ENCODE data around the gene CENPA. TPM values are rescaled to one million over a fixed set of nuclear protein-coding genes. Genes with fewer than 3 reads are reported as not detected.
"Not testable (repeated sequence)": the region's sequence is repeated elsewhere in the genome, so short reads cannot be mapped to it uniquely, and the experiment has no call there.

Gene CENPA
- 16.6 and 19.7 TPM in 2 replicates for total RNA-seq

DNA sequence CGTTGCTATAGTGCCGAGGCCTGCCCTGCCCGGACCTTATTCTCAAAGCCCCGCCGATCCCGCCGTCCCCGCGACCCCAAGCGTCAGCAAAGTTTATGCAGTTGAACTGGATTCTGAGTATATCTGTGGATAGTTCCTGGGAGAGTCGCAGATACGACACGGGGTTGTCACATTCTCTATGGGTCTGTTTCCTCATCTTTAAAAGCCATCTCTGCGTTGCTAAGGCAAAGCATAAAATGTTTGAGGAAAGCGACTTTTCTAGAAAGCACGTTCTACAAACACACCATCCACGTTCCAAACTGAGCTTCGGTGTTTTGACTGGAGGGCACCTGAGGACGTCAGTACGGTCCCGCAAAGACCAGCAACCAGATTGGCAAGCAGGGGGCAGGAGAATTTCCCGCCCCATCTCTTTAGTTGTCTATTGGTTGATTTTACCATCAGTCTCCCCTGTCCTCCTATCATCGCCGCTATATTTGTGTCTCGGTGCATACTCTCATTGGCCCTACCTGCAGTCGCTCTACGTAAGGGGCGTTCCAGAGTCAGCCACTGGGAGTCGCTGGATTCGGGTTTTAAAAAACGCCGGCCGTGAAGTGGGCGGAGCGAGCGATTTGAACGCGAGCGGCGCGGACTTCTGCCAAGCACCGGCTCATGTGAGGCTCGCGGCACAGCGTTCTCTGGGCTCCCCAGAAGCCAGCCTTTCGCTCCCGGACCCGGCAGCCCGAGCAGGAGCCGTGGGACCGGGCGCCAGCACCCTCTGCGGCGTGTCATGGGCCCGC lies at the start of gene CENPA:
TSS of gene CENPA (plus strand) at position 626 of the 776 bp plus-strand sequence. CDS start at position 767, 141 bp downstream.
- peak within 1 kb of the TSS; percentile 89 for H3K27ac Mint-ChIP-seq
- H3K9me3 Mint-ChIP-seq: peaks cover 7% of the 10 kb centered on the region
- peaks cover 30% of the 10 kb centered on the region for H3K36me3 Mint-ChIP-seq (ENCODE audit: low read depth)
- intact Hi-C loops (cut with micrococcal nuclease): loop anchor here (1.0 to 10.0 kb wide), 9 partner anchors 13 to 541 kb away; partner anchors contain the start of genes ADGRF3, CAD, HADHA and HADHB
- no peaks in the 10 kb centered on the region for H3K27me3 Mint-ChIP-seq (ENCODE audit: insufficient read depth)
- peak; percentile 94 for DNase-seq (ENCODE audit: low spot score)
- peak within 1 kb of the TSS; percentile 96 for H3K4me3 Mint-ChIP-seq
- H3K4me1 Mint-ChIP-seq (ENCODE audit: low read depth): peaks cover 33% of the 10 kb centered on the region

DNA sequence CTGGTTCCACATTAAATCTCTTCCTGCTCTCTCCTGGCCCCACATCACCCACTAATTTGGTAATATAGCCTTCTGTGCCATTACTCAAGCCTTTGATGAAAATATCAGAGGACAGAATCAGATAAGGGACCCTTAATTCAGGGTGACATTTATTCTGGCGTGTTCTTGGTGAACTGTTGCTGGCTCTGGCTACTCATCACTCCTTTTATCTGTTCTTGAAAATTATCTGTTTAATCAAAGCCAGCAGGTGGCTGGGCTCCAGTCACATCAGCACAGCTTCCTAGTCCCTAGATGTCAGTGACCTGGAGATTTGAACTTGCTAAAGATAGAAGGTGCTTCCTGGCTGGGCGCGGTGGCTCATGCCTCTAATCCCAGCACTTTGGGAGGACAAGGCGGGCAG lies 48.6 kb upstream of the CENPA start:
- H3K4me1 Mint-ChIP-seq (ENCODE audit: low read depth): no peaks in the 10 kb centered on the region
- H3K4me3 Mint-ChIP-seq: no peak overlapping the region
- DNase-seq (ENCODE audit: low spot score): no peak
- no peaks in the 10 kb centered on the region for H3K36me3 Mint-ChIP-seq (ENCODE audit: low read depth)
- H3K9me3 Mint-ChIP-seq: no peaks in the 10 kb centered on the region
- intact Hi-C loops (cut with micrococcal nuclease): no loop called here
- peaks cover 7% of the 10 kb centered on the region for H3K27me3 Mint-ChIP-seq (ENCODE audit: insufficient read depth)
- no peak overlapping the region for H3K27ac Mint-ChIP-seq

DNA sequence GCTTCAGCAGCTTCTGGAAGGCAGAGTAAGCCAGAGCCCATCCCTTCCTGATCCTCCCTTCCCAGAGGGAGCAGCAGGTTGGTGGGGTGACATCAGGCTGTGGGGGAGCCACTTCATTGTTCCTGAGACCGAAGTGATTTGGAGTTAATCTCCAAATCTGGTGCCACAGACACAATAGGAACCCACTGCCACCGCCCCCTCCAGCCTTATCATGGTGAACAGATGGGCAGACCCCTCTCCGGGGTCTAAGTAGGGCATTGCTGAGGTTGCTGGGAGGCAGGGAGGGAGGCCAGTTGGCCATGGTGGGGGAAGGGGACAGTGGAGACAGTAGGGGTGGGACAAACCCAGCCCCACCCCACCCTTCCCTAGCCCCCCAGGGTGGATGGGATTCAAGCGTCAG lies 47.4 kb upstream of the CENPA start:
- peaks cover 5% of the 10 kb centered on the region for H3K27me3 Mint-ChIP-seq (ENCODE audit: insufficient read depth)
- no peak overlapping the region for H3K4me3 Mint-ChIP-seq
- intact Hi-C loops (cut with micrococcal nuclease): no loop called here
- H3K27ac Mint-ChIP-seq: no peak overlapping the region
- no peaks in the 10 kb centered on the region for H3K9me3 Mint-ChIP-seq
- DNase-seq (ENCODE audit: low spot score): no peak
- H3K36me3 Mint-ChIP-seq (ENCODE audit: low read depth): no peaks in the 10 kb centered on the region
- no peaks in the 10 kb centered on the region for H3K4me1 Mint-ChIP-seq (ENCODE audit: low read depth)

DNA sequence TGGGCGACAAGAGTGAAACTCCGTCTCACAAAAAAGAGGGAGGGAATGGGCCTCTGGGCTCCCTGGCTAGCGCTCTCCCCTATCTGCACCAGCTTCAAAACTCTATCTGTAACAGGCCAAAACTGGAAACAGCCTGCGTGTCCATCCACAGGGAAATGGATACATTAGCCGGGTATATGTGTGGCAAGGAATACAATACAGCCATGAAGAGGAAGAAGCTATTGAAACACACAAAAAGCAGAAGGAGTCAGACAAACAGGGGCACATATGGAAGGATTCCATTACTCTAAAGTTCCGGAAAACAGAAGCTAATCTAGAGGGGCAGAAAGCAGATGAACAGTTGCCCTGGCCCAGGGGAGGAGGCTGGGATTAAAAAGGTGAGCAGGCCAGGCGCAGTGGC lies 46.3 kb upstream of the CENPA start:
- H3K4me3 Mint-ChIP-seq: no peak overlapping the region
- H3K27me3 Mint-ChIP-seq (ENCODE audit: insufficient read depth): peaks cover 2% of the 10 kb centered on the region
- no peaks in the 10 kb centered on the region for H3K4me1 Mint-ChIP-seq (ENCODE audit: low read depth)
- no peak overlapping the region for H3K27ac Mint-ChIP-seq
- no peak for DNase-seq (ENCODE audit: low spot score)
- intact Hi-C loops (cut with micrococcal nuclease): no loop called here
- H3K9me3 Mint-ChIP-seq: no peaks in the 10 kb centered on the region
- H3K36me3 Mint-ChIP-seq (ENCODE audit: low read depth): no peaks in the 10 kb centered on the region

DNA sequence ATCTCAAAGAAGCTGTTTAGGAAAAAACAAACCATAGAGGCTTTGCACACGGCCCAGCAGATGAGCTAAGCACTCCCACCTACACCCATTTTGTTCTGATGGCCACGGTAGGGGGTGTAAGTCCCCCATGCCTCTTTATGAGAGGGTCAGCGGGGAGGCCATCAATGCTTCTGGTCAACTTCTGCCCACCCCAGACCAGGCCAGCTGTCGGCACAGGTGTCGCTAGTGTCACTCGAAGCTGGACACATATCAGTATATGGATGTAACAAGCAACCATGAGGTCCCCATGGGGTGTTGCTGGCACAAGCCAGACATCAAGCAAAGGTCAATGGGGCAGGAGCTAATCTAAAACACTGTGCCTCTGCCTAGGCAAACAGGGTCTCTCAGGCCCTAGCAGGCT lies 45.5 kb upstream of the CENPA start:
- peaks cover 2% of the 10 kb centered on the region for H3K27me3 Mint-ChIP-seq (ENCODE audit: insufficient read depth)

DNA sequence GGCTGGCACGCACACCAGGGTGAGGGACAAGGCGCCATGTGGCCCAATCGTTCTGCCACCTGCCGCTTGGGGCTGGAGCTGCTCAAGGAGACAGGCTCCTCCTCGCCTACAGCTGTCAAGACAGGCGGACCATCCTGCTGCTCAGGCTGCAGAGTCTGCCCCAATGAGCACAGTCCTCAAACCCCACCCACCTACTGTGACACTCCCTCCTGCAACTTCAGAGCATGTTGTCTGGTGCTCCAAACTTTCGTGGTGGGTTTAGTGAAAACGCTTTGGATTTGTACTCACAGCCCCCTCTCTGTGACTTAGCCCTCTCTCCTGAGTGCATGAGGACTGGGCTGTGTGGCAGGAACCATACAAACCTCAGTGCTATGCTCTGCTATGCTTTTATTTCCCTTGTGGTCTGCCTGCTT lies 45.0 kb upstream of the CENPA start:
- Mint-ChIP-seq H3K4me1 (ENCODE audit: low read depth) (no peaks in the 10 kb centered on the region), H3K4me3 (no peak overlapping the region), H3K36me3 (ENCODE audit: low read depth) (no peaks in the 10 kb centered on the region), H3K27me3 (ENCODE audit: insufficient read depth) (peaks cover 2% of the 10 kb centered on the region), H3K27ac (no peak overlapping the region), H3K9me3 (no peaks in the 10 kb centered on the region)
- no peak for DNase-seq (ENCODE audit: low spot score)
- intact Hi-C loops (cut with micrococcal nuclease): no loop called here

More for the DNA sequence above, 45.5 kb upstream of the CENPA start:
- Mint-ChIP-seq H3K27ac (no peak overlapping the region), H3K4me3 (no peak overlapping the region), H3K9me3 (no peaks in the 10 kb centered on the region), H3K36me3 (ENCODE audit: low read depth) (no peaks in the 10 kb centered on the region), H3K4me1 (ENCODE audit: low read depth) (no peaks in the 10 kb centered on the region)
- no peak for DNase-seq (ENCODE audit: low spot score)
- intact Hi-C loops (cut with micrococcal nuclease): no loop called here

DNA sequence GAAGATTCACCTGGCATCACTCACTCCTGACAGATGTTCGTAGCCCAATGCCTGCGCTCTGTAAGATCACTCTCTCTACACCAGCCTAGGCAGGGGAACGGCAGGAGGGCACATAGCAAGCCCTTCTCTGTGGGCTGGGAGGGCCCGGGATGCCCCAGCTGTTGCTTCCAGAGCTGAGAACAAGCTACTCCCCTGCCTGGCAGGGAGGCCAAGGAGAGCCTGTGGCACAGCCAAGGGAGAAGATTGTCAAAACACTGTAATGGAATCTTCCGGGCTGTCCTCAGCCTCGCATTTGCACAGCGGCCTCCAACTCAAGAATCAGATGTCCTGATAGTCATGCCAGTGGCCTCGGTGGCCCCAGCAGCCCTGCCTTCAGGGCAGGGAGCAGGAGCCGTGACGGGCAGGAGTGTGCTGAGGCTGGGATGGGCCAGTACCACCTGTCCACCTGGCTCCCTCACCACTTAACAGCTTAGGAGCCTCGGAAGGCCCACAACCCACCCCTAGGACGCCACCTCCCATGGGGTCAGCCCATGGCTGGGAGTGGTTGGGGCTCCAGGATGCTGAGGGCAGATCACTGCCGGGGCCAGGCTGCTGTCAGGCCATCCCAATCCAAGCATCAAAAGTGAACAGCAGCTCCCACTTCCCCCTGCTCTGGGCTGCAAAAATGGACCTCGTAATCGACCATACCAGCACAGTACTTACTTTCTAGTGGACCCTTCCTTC lies 43.6 kb upstream of the CENPA start:
- no peak overlapping the region for H3K4me3 Mint-ChIP-seq
- H3K4me1 Mint-ChIP-seq (ENCODE audit: low read depth): no peaks in the 10 kb centered on the region
- H3K27ac Mint-ChIP-seq: no peak overlapping the region
- no peaks in the 10 kb centered on the region for H3K9me3 Mint-ChIP-seq
- peaks cover 4% of the 10 kb centered on the region for H3K27me3 Mint-ChIP-seq (ENCODE audit: insufficient read depth)
- intact Hi-C loops (cut with micrococcal nuclease): no loop called here
- H3K36me3 Mint-ChIP-seq (ENCODE audit: low read depth): no peaks in the 10 kb centered on the region
- no peak for DNase-seq (ENCODE audit: low spot score)

DNA sequence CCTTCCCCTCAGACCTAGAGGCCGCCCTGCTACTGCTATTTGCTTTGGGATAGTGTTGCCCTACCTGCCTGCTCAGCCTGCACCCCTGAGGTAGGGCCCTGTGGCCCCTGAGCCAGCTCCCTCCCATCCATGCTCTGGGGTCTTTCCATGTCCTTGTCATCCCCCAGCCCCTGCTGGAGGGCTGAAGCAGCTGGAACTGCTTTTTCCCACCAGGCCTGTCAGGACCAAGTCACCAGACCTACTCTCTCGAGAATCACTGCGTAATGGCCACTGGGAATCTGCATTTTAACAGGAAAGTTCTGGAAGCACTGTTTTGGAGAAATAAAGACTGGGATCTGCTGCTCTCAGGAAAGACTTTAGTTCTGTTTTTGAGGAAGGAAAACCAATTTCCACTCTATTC lies 42.0 kb upstream of the CENPA start:
- DNase-seq (ENCODE audit: low spot score): no peak
- Mint-ChIP-seq H3K4me1 (ENCODE audit: low read depth) (no peaks in the 10 kb centered on the region), H3K27me3 (ENCODE audit: insufficient read depth) (peaks cover 7% of the 10 kb centered on the region), H3K4me3 (no peak overlapping the region), H3K9me3 (no peaks in the 10 kb centered on the region), H3K36me3 (ENCODE audit: low read depth) (no peaks in the 10 kb centered on the region), H3K27ac (no peak overlapping the region)
- intact Hi-C loops (cut with micrococcal nuclease): no loop called here

DNA sequence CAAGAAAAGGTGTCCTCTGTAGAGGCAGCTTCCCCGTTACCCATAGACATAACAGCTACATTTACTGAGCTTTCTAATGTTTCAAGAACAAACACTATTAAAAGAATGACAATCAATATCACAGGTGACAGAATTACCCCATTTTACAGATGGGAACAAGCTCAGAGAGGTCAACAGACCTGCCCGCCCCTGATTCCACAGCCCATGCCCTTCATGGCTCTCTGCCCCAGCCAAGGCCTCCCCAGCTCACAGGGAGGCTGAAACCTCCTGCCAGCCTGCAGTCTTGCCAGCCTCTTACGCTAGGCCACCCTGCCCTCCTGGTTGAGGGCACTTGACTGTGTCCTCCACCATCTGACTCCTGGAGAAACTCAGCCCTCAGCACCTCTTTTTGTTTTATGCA lies 40.9 kb upstream of the CENPA start:
- Mint-ChIP-seq H3K4me3 (no peak overlapping the region), H3K4me1 (ENCODE audit: low read depth) (no peaks in the 10 kb centered on the region)
- intact Hi-C loops (cut with micrococcal nuclease): loop anchor here (1.0 kb wide), 2 partner anchors 140 to 242 kb away; no protein-coding TSS in a partner anchor

DNA sequence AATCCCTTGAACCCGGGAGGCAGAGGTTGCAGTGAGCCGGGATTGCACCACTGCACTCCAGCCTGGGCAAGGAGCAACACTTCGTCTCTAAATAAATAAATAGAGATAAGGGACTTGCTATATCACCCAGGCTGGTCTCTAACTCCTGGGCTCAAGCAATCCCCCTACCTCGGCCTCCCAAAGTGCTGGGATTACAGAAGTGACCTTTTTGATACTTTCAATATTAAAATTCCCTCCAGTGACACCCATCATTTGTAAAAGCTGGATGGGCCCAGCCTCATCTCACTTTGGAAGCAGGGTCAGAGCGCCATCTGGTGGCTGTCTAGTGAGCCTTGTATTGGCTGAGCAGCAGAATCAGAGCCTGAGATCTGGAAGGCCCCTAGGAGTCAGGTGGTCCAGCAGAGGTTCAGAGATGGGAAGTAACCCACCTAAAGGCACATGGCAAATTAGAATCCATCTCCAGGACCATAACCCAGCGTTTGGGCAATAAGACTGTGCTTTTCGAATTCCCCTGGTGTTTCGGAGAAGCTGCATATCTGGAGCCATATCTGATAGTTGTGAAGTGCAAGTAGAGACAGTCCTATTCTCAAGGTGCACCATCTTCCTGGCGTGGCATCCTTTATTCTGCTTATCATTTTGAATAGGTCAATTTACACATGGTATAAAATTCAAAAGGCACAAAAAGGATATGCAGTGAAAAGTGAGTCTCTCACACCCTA lies 40.1 kb upstream of the CENPA start:
- Mint-ChIP-seq H3K27ac (no peak overlapping the region), H3K9me3 (no peaks in the 10 kb centered on the region), H3K4me1 (ENCODE audit: low read depth) (no peaks in the 10 kb centered on the region), H3K36me3 (ENCODE audit: low read depth) (no peaks in the 10 kb centered on the region), H3K4me3 (no peak overlapping the region), H3K27me3 (ENCODE audit: insufficient read depth) (peaks cover 11% of the 10 kb centered on the region)
- intact Hi-C loops (cut with micrococcal nuclease): loop anchor here (1.0 kb wide), 2 partner anchors 140 to 242 kb away; no protein-coding TSS in a partner anchor
- peak; percentile 61 for DNase-seq (ENCODE audit: low spot score)

More for the DNA sequence above, 40.9 kb upstream of the CENPA start:
- H3K27me3 Mint-ChIP-seq (ENCODE audit: insufficient read depth): peaks cover 11% of the 10 kb centered on the region
- DNase-seq (ENCODE audit: low spot score): no peak
- no peaks in the 10 kb centered on the region for H3K9me3 Mint-ChIP-seq
- H3K36me3 Mint-ChIP-seq (ENCODE audit: low read depth): no peaks in the 10 kb centered on the region
- no peak overlapping the region for H3K27ac Mint-ChIP-seq

DNA sequence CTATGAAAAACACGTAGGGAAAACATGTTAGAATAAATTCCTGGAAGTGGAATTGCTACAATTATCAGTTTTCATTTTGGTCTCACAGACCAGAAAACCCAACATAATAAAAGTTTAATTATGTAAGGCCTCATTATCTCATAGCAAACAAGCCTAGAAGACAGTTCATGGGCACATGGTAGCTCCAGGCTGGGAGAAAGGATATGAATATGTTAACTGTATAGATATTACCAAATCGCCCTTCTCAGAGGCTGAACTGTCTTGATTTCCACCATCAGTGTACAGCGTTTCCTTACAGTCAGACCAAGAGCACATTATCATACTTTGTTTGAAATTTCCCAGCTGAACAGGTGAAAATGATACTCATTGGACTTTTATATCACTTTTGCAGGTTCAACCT lies 38.9 kb upstream of the CENPA start:
- peaks cover 11% of the 10 kb centered on the region for H3K27me3 Mint-ChIP-seq (ENCODE audit: insufficient read depth)
- no peaks in the 10 kb centered on the region for H3K9me3 Mint-ChIP-seq
- intact Hi-C loops (cut with micrococcal nuclease): no loop called here
- no peak overlapping the region for H3K27ac Mint-ChIP-seq
- no peak overlapping the region for H3K4me3 Mint-ChIP-seq
- H3K4me1 Mint-ChIP-seq (ENCODE audit: low read depth): no peaks in the 10 kb centered on the region
- DNase-seq (ENCODE audit: low spot score): no peak
- no peaks in the 10 kb centered on the region for H3K36me3 Mint-ChIP-seq (ENCODE audit: low read depth)

DNA sequence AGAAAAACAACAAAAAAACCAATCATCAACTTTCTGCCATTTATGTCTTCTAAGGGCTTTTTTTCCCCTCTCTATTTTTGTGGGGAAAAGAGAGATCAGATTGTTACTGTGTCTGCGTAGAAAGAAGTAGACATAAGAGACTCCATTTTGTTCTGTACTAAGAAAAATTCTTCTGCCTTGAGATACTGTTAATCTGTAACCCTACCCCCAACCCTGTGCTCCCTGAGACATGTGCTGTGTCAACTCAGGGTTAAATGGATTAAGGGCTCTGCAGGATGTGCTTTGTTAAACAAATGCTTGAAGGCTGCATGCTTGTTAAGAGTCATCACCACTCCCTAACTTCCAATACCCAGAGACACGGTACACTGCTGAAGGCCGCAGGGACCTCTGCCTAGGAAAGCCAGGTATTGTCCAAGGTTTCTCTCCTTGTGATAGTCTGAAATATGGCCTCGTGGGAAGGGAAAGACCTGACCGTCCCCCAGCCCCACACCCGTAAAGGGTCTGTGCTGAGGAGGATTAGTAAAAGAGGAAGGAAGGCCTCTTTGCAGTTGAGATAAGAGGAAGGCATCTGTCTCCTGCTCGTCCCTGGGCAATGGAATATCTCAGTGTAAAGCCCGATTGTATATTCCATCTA lies 36.0 kb upstream of the CENPA start:
- DNase-seq (ENCODE audit: low spot score); H3K4me1 Mint-ChIP-seq (ENCODE audit: low read depth); H3K9me3 Mint-ChIP-seq; H3K4me3 Mint-ChIP-seq; H3K36me3 Mint-ChIP-seq (ENCODE audit: low read depth); H3K27ac Mint-ChIP-seq; intact Hi-C loops (cut with micrococcal nuclease): not testable (repeated sequence)
- peaks cover 20% of the 10 kb centered on the region for H3K27me3 Mint-ChIP-seq (ENCODE audit: insufficient read depth)
